Lower leg skin (tissue), 4 donors: Measurements from ENCODE around the gene AUTS2. TPM values are rescaled to one million over a fixed set of nuclear protein-coding genes. Genes with fewer than 3 reads are reported as not detected.

Experiments
- DNase-seq, 2 donors: peaks; one replicate each; pipeline ENCODE4 v3.0.0-alpha.2; 2019; ENCODE audit warnings: low spot score in 2 of 2
- H3K4me3 ChIP-seq: fragments of 200-600 bp; sonication (generic); 2 replicates; pipeline ENCODE4 v1.5.1; 2017; ENCODE audit warnings: mild to moderate bottlenecking, low read depth; ENCODE audit not compliant: poor library complexity, severe bottlenecking
- CTCF ChIP-seq, 3 donors: fragments of 450-650 bp; IDR thresholded peaks; one replicate each; pipeline ENCODE4 v1.5.1; 2016; ENCODE audit warnings: antibody characterized with exemption in 3 of 3, mild to moderate bottlenecking in 3 of 3, moderate library complexity in 2 of 3
- POLR2A ChIP-seq, 2 donors: fragments of 450-650 bp; IDR thresholded peaks; one replicate each; pipeline ENCODE4 v1.6.1; 2016 to 2017; ENCODE audit warnings: antibody characterized with exemption in 2 of 2, mild to moderate bottlenecking in 1 of 2, moderate library complexity in 1 of 2
- WGBS, 2 donors: methylation state at CpG; one replicate each; pipeline ENCODE4 v1.1.5; 2018; 5-methylcytosine and 5-hydroxymethylcytosine counted together
- intact Hi-C: fragments of 100-400 bp; cut with DNase I; formaldehyde crosslinking; loops from one replicate; pipeline ENCODE4 v1.15.0; 2023; ENCODE audit warnings: low total_unique reads
- total RNA-seq, 4 donors: library from RNA; depleted of rRNA; stranded (reverse); fragments of >200 nt; gene quantifications; one replicate each; pipeline ENCODE4 v1.1.0, GENCODE V29; 2016

AUTS2 gene
- total RNA-seq, 4 donors from 2014 or later: 30.8 to 41.9 (median 40.5) TPM

GRCh38 chr7:69827558-69827957 lies 229.3 kb downstream of the AUTS2 start:
- WGBS, 2 donors: 76 to 77% methylated on average over 3 of the region's 3 CpGs
- DNase-seq: no peak
- no peak overlapping the region for H3K4me3 ChIP-seq
- TF ChIP-seq CTCF (IDR thresholded peaks at IDR 0.05) (no peak), POLR2A (IDR thresholded peaks at IDR 0.05) (no peak)
- intact Hi-C loops: no loop called here

- WGBS, 2 donors: 82 to 90% methylated on average over 2 of the region's 2 CpGs
- DNase-seq: no peak
- TF ChIP-seq POLR2A (IDR thresholded peaks at IDR 0.05) (no peak), CTCF (IDR thresholded peaks at IDR 0.05) (no peak)
- no peak overlapping the region for H3K4me3 ChIP-seq
- intact Hi-C loops: no loop called here
These were observed 234.1 kb downstream of the AUTS2 start for GRCh38 chr7:69832356-69832755.

GRCh38 chr7:69833964-69834363 lies 235.7 kb downstream of the AUTS2 start:
- intact Hi-C loops: no loop called here
- TF ChIP-seq POLR2A (IDR thresholded peaks at IDR 0.05): no peak
- WGBS, 2 donors: 87% methylated on average over 6 of the region's 6 CpGs
- no peak for DNase-seq
- no peak overlapping the region for H3K4me3 ChIP-seq

GRCh38 chr7:69836702-69837101 lies 238.4 kb downstream of the AUTS2 start:
- intact Hi-C loops: no loop called here
- no peak for DNase-seq
- 95 to 98% methylated on average over 7 of the region's 7 CpGs for WGBS, 2 donors
- H3K4me3 ChIP-seq: no peak overlapping the region
- TF ChIP-seq POLR2A (IDR thresholded peaks at IDR 0.05) (no peak), CTCF (IDR thresholded peaks at IDR 0.05) (no peak)

- DNase-seq: no peak
These were observed 239.3 kb downstream of the AUTS2 start for GRCh38 chr7:69837387-69838068.

GRCh38 chr7:69839782-69840181 lies 241.5 kb downstream of the AUTS2 start:
- H3K4me3 ChIP-seq: no peak overlapping the region
- no peak for TF ChIP-seq CTCF (IDR thresholded peaks at IDR 0.05)
- TF ChIP-seq POLR2A (IDR thresholded peaks at IDR 0.05): no peak
- intact Hi-C loops: no loop called here

More at GRCh38 chr7:69837387-69838068, 239.3 kb downstream of the AUTS2 start:
- WGBS, 2 donors: 78 to 88% methylated on average over 6 of the region's 6 CpGs
- TF ChIP-seq POLR2A (IDR thresholded peaks at IDR 0.05) (no peak), CTCF (IDR thresholded peaks at IDR 0.05) (no peak)
- intact Hi-C loops: no loop called here
- no peak overlapping the region for H3K4me3 ChIP-seq

More at GRCh38 chr7:69839782-69840181, 241.5 kb downstream of the AUTS2 start:
- 97 to 98% methylated on average over 2 of the region's 2 CpGs for WGBS, 2 donors
- DNase-seq: no peak
